Fibroblast of mammary gland (primary cell): ENCODE results near the gene DGCR8.

Source experiments
- DNase-seq: peaks from one replicate; pipeline ENCODE4 v3.0.0-alpha.2; 2010; ENCODE audit warnings: low read depth
- H3K4me3 ChIP-seq: 2 replicates; pipeline ENCODE4 v1.5.1; 2011; ENCODE audit warnings: low read depth, mild to moderate bottlenecking, low read length, moderate library complexity; ENCODE audit not compliant: control insufficient read depth
- TF ChIP-seq, protein P1 (sequence below): conservative IDR thresholded peaks from 2 replicates; pipeline ENCODE4 v1.5.1; 2011; ENCODE audit warnings: low read depth, low read length, inconsistent platforms; ENCODE audit not compliant: control insufficient read depth, insufficient read depth

Gene DGCR8

GRCh38 chr22:20043057-20043996 is 36.7 kb upstream of the DGCR8 start:
- TF ChIP-seq, protein P1, sequence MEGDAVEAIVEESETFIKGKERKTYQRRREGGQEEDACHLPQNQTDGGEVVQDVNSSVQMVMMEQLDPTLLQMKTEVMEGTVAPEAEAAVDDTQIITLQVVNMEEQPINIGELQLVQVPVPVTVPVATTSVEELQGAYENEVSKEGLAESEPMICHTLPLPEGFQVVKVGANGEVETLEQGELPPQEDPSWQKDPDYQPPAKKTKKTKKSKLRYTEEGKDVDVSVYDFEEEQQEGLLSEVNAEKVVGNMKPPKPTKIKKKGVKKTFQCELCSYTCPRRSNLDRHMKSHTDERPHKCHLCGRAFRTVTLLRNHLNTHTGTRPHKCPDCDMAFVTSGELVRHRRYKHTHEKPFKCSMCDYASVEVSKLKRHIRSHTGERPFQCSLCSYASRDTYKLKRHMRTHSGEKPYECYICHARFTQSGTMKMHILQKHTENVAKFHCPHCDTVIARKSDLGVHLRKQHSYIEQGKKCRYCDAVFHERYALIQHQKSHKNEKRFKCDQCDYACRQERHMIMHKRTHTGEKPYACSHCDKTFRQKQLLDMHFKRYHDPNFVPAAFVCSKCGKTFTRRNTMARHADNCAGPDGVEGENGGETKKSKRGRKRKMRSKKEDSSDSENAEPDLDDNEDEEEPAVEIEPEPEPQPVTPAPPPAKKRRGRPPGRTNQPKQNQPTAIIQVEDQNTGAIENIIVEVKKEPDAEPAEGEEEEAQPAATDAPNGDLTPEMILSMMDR: no peak
- no peak for DNase-seq
- H3K4me3 ChIP-seq: no peak overlapping the region

GRCh38 chr22:20043997-20044342 is 36.1 kb upstream of the DGCR8 start:
- TF ChIP-seq, protein P1: no peak
- no peak for DNase-seq
- H3K4me3 ChIP-seq: no peak overlapping the region

- H3K4me3 ChIP-seq: no peak overlapping the region
- no peak for DNase-seq
- TF ChIP-seq, protein P1: no peak
Measured at GRCh38 chr22:20044495-20045151, 35.4 kb upstream of the DGCR8 start.

- TF ChIP-seq, protein P1: no peak
- no peak for DNase-seq
- no peak overlapping the region for H3K4me3 ChIP-seq
Measured at GRCh38 chr22:20046730-20047129, 33.3 kb upstream of the DGCR8 start.

DNA sequence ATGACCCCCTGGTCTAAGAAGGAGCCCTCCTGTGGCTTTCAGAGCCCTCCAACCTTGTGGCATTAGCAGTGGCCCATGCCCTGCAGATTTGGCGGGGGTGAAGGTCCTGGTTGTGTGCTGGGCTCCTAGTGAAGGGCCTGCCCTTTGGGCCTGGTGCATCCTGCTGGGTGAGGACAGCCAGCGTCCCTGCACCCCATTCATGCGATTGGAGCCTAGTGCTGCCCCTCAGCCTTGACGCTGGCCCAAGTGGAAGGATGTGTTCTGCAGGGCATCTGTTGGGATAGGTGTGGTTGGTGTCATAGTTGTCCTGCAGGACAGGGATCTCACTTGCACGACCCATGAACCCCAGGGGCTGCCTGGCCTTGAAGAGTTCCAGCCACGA is 28.1 kb upstream of the DGCR8 start:
- H3K4me3 ChIP-seq: no peak overlapping the region
- TF ChIP-seq, protein P1: no peak
- no peak for DNase-seq

- TF ChIP-seq, protein P1: no peak
- DNase-seq: no peak
- no peak overlapping the region for H3K4me3 ChIP-seq
Measured at GRCh38 chr22:20052309-20053259, 27.5 kb upstream of the DGCR8 start.
